H1 (cell line): ENCODE measurements around the gene PPFIA4. TPM values are rescaled to one million over a fixed set of nuclear protein-coding genes. Genes with fewer than 3 reads are reported as not detected.

Source experiments
- CTCF ChIA-PET: fragments of 300-600 bp; sonication (Branson Sonifier 250); formaldehyde crosslinking; loops from one replicate; lab custom pipeline; 2021; ENCODE audit not compliant: partially characterized antibody; lab: Charles Lee
- POLR2A ChIA-PET: fragments of 300-600 bp; sonication (Branson Sonifier 250); formaldehyde crosslinking; loops from one replicate; lab custom pipeline; 2021; ENCODE audit warnings: inconsistent platforms; ENCODE audit not compliant: partially characterized antibody; lab: Charles Lee
- DNase-seq, 2 experiments: peaks; one replicate each; pipeline versions ENCODE4 v3.0.0 to v3.0.0-alpha.2; 2010 to 2022; ENCODE audit warnings: low spot score in 2 of 2, low read depth in 1 of 2, mixed read lengths in 1 of 2
- FAIRE-seq: peaks from 2 replicates; lab custom pipeline; 2011; peaks lifted over from hg19 to GRCh38; lab: Jason Lieb, UNC
- H2AFZ ChIP-seq: 2 replicates; pipeline ENCODE4 v1.8.1; 2012; ENCODE audit warnings: low read length, inconsistent platforms
- H2AK5ac ChIP-seq: 2 replicates; pipeline ENCODE4 v1.6.1; 2013; ENCODE audit warnings: low read depth, low read length
- H2BK120ac ChIP-seq: replicated peaks from 2 replicates; pipeline ENCODE3; 2013; ENCODE audit warnings: low read depth, low read length, inconsistent platforms
- H2BK12ac ChIP-seq: 2 replicates; pipeline ENCODE4 v1.6.1; 2013; ENCODE audit warnings: low read depth, low read length
- H2BK15ac ChIP-seq: 2 replicates; pipeline ENCODE4 v1.6.1; 2013; ENCODE audit warnings: low read length
- H2BK20ac ChIP-seq: 2 replicates; pipeline ENCODE4 v1.6.1; 2013; ENCODE audit warnings: low read length
- H2BK5ac ChIP-seq: 2 replicates; pipeline ENCODE4 v1.6.1; 2013; ENCODE audit warnings: low read depth, low read length
- H3K14ac ChIP-seq: 2 replicates; pipeline ENCODE4 v1.6.1; 2013; ENCODE audit warnings: inconsistent platforms; ENCODE audit not compliant: insufficient read length
- H3K18ac ChIP-seq: 2 replicates; pipeline ENCODE4 v1.6.1; 2013; ENCODE audit warnings: low read length; ENCODE audit errors: extremely low read depth
- H3K23ac ChIP-seq: 2 replicates; pipeline ENCODE4 v1.6.1; 2013; ENCODE audit warnings: inconsistent platforms; ENCODE audit not compliant: insufficient read length
- H3K23me2 ChIP-seq: 2 replicates; pipeline ENCODE4 v1.6.1; 2013; ENCODE audit warnings: low read depth, low read length
- H3K27ac ChIP-seq: 2 replicates; pipeline ENCODE4 v1.6.1; 2011; ENCODE audit warnings: low read depth, low read length, inconsistent platforms
- H3K27me3 ChIP-seq, 4 experiments: replicated peaks in 1 of 4; 1 replicate in 1 of 4; 2 replicates in 3 of 4; pipeline versions ENCODE4 v1.6.1 to v1.8.1; 2011 to 2013; ENCODE audit warnings: low read length in 3 of 4, mild to moderate bottlenecking in 3 of 4, inconsistent platforms in 2 of 4, mixed read lengths in 2 of 4, moderate library complexity in 1 of 4; ENCODE audit not compliant: control insufficient read depth in 3 of 4, insufficient read depth in 3 of 4; ENCODE audit errors: extremely low read depth in 1 of 4
- H3K36me3 ChIP-seq, 4 experiments: 2 replicates each; pipeline versions ENCODE4 v1.6.1 to v1.8.1; 2011 to 2013; ENCODE audit warnings: mild to moderate bottlenecking in 4 of 4, low read length in 3 of 4, moderate library complexity in 2 of 4, control low read depth in 1 of 4, inconsistent platforms in 1 of 4; ENCODE audit not compliant: insufficient read depth in 4 of 4, control insufficient read depth in 2 of 4
- H3K4ac ChIP-seq: replicated peaks from 2 replicates; pipeline ENCODE3; 2013; ENCODE audit warnings: low read length, low read depth, mixed read lengths, inconsistent platforms; ENCODE audit not compliant: insufficient read length
- H3K4me1 ChIP-seq, 4 experiments: replicated peaks in 1 of 4; 1 replicate in 1 of 4; 2 replicates in 3 of 4; pipeline versions ENCODE4 v1.6.1 to v1.8.1; 2011 to 2013; ENCODE audit warnings: low read length in 3 of 4, inconsistent platforms in 2 of 4, mixed read lengths in 1 of 4; ENCODE audit not compliant: insufficient read depth in 4 of 4, control insufficient read depth in 3 of 4
- H3K4me2 ChIP-seq, 2 experiments: 2 replicates each; pipeline versions ENCODE4 v1.6.1 to v1.8.1; 2011 to 2013; ENCODE audit warnings: low read depth in 2 of 2, low read length in 2 of 2, control low read depth in 1 of 2, inconsistent platforms in 1 of 2, mild to moderate bottlenecking in 1 of 2; ENCODE audit not compliant: insufficient read depth in 1 of 2
- H3K4me3 ChIP-seq, 4 experiments: fragments of 200-600, 300-600 bp in 1 of 4; sonication (generic), shearing (Covaris generic), sonication (Bioruptor Twin) in 1 of 4; 2 replicates each; pipeline versions ENCODE4 v1.5.1 to v1.8.1; 2011 to 2016; ENCODE audit warnings: low read length in 4 of 4, low read depth in 3 of 4, control low read depth in 2 of 4, inconsistent platforms in 2 of 4, mild to moderate bottlenecking in 2 of 4, mixed read lengths in 1 of 4, moderate library complexity in 1 of 4; ENCODE audit not compliant: insufficient read depth in 2 of 4; ENCODE audit errors: extremely low read depth in 1 of 4
- H3K56ac ChIP-seq: replicated peaks from 2 replicates; pipeline ENCODE3; 2013; ENCODE audit warnings: low read depth, mild to moderate bottlenecking, mixed read lengths, low read length, inconsistent platforms; ENCODE audit not compliant: insufficient read length
- H3K79me1 ChIP-seq: 2 replicates; pipeline ENCODE4 v1.6.1; 2013; ENCODE audit warnings: low read depth, low read length, control low read depth
- H3K79me2 ChIP-seq, 2 experiments: 2 replicates each; pipeline versions ENCODE4 v1.6.1 to v1.8.1; 2012 to 2013; ENCODE audit warnings: low read length in 2 of 2, mild to moderate bottlenecking in 2 of 2, inconsistent platforms in 1 of 2; ENCODE audit not compliant: insufficient read depth in 2 of 2, control insufficient read depth in 1 of 2
- H3K9ac ChIP-seq, 4 experiments: replicated peaks in 1 of 4; 1 replicate in 1 of 4; 2 replicates in 3 of 4; pipeline versions ENCODE4 v1.6.1 to v1.8.1; 2011 to 2013; ENCODE audit warnings: low read depth in 3 of 4, low read length in 3 of 4, control low read depth in 2 of 4, mild to moderate bottlenecking in 2 of 4, moderate library complexity in 2 of 4, inconsistent platforms in 1 of 4; ENCODE audit errors: extremely low read depth in 1 of 4
- H3K9me3 ChIP-seq, 2 experiments: 2 replicates each; pipeline versions ENCODE4 v1.6.1 to v1.8.1; 2012 to 2013; ENCODE audit warnings: mild to moderate bottlenecking in 2 of 2, moderate library complexity in 2 of 2, control low read depth in 1 of 2, inconsistent platforms in 1 of 2, low read depth in 1 of 2, low read length in 1 of 2, mixed read lengths in 1 of 2; ENCODE audit not compliant: insufficient read depth in 2 of 2
- H4K20me1 ChIP-seq, 2 experiments: replicated peaks in 1 of 2; 2 replicates each; pipeline versions ENCODE3 to v1.8.1; 2011 to 2013; ENCODE audit warnings: inconsistent platforms in 2 of 2, low read length in 2 of 2, mild to moderate bottlenecking in 1 of 2; ENCODE audit not compliant: insufficient read depth in 2 of 2, control insufficient read depth in 1 of 2
- H4K5ac ChIP-seq: 2 replicates; pipeline ENCODE4 v1.6.1; 2013; ENCODE audit warnings: low read length, low read depth, mixed read lengths, inconsistent platforms; ENCODE audit not compliant: insufficient read length
- H4K8ac ChIP-seq: 2 replicates; pipeline ENCODE4 v1.8.0; 2013; ENCODE audit warnings: mild to moderate bottlenecking, moderate library complexity, low read length, inconsistent platforms; ENCODE audit not compliant: insufficient read depth; ENCODE audit errors: extremely low read depth
- H4K91ac ChIP-seq: replicated peaks from 2 replicates; pipeline ENCODE3; 2013; ENCODE audit warnings: low read length, mixed read lengths, inconsistent platforms; ENCODE audit not compliant: insufficient read length
- ASH2L ChIP-seq: fragments of 200-600, 300-600 bp; sonication (generic); IDR thresholded peaks from one replicate; pipeline ENCODE4 v1.7.1; 2017; ENCODE audit warnings: low read length
- BACH1 ChIP-seq: IDR thresholded peaks from 2 replicates; pipeline ENCODE4 v1.6.1; 2012; ENCODE audit warnings: low read length, improper control_type of control experiment
- CHD2 ChIP-seq: IDR thresholded peaks from 2 replicates; pipeline ENCODE4 v1.6.1; 2012; ENCODE audit warnings: low read length, improper control_type of control experiment
- CTBP2 ChIP-seq: IDR thresholded peaks from 2 replicates; pipeline ENCODE4 v1.7.0; 2011; ENCODE audit warnings: borderline replicate concordance, mild to moderate bottlenecking, moderate library complexity, mixed read lengths, low read length; ENCODE audit not compliant: insufficient read depth, insufficient read length
- KDM5A ChIP-seq: fragments of 200-600 bp; IDR thresholded peaks from 2 replicates; pipeline ENCODE4 v1.7.1; 2012; ENCODE audit warnings: mild to moderate bottlenecking, low read length, inconsistent platforms, mixed read lengths
- RXRA ChIP-seq: IDR thresholded peaks from 2 replicates; pipeline ENCODE4 v1.6.1; 2011; ENCODE audit warnings: low read depth, mild to moderate bottlenecking, low read length, moderate library complexity; ENCODE audit not compliant: insufficient read depth
- SIN3A ChIP-seq, 2 experiments: IDR thresholded peaks in 1 of 2; conservative IDR thresholded peaks in 1 of 2; 2 replicates each; pipeline ENCODE4 v1.6.1; 2011 to 2012; ENCODE audit warnings: low read length in 2 of 2, improper control_type of control experiment in 1 of 2, low read depth in 1 of 2, mild to moderate bottlenecking in 1 of 2
- SIRT6 ChIP-seq: IDR thresholded peaks from one replicate; pipeline ENCODE4 v1.7.1; 2012; ENCODE audit warnings: low read length, inconsistent platforms
- SRF ChIP-seq: IDR thresholded peaks from 2 replicates; pipeline ENCODE4 v1.6.1; 2011; ENCODE audit warnings: mild to moderate bottlenecking, low read depth, low read length, moderate library complexity
- TAF7 ChIP-seq: optimal IDR thresholded peaks from 2 replicates; pipeline ENCODE3; 2011; ENCODE audit warnings: low read depth, mild to moderate bottlenecking, inconsistent platforms, low read length, moderate library complexity, borderline replicate concordance
- USF2 ChIP-seq: IDR thresholded peaks from 2 replicates; pipeline ENCODE4 v1.6.1; 2011; ENCODE audit warnings: low read length, improper control_type of control experiment
- WGBS, 2 experiments: shearing (Covaris generic) in 1 of 2; methylation state at CpG; one replicate each; pipeline versions ENCODE4 v1.1.6 to v1.1.7; 2013 to 2015; ENCODE audit warnings: low lambda C conversion rate in 2 of 2, mixed read lengths in 2 of 2, inconsistent platforms in 1 of 2, low coverage in 1 of 2, missing lambda C conversion rate in 1 of 2; ENCODE audit not compliant: insufficient replicate concordance in 2 of 2, insufficient coverage in 1 of 2, insufficient read length in 1 of 2; ENCODE audit errors: extremely low coverage in 1 of 2, missing lambda C conversion rate in 1 of 2; 5-methylcytosine and 5-hydroxymethylcytosine counted together
- polyA plus RNA-seq, 7 experiments: library from polyadenylated mRNA; depleted of rRNA in 3 of 7; stranded (reverse) in 5 of 7; unstranded in 2 of 7; fragments of >200 nt in 5 of 7; fragments of 200-250 nt in 2 of 7; gene quantifications; 1 replicate in 5 of 7; 2 replicates in 1 of 7; 4 replicates in 1 of 7; pipeline versions ENCODE4 v1.2.1 to v1.2.3, GENCODE V29; 2011 to 2013; ENCODE audit warnings: missing spikeins in 2 of 7, mixed read lengths in 2 of 7
- total RNA-seq: library from RNA; stranded (reverse); fragmentation: NEBNext Ultra II Directional; extraction: Animal tissue kit (Norgen Biotek cat#: 25700); gene quantifications from 2 replicates; pipeline ENCODE4 v1.2.1, GENCODE V29; 2021
- TF ChIP-seq, protein P1 (sequence below): IDR thresholded peaks from 2 replicates; pipeline ENCODE4 v1.6.1; 2012; ENCODE audit warnings: inconsistent platforms

Gene PPFIA4
- total and polyA plus RNA-seq, 2 of the 8 experiments (the other 6 are each of a cell fraction or from before 2014, with no cell fraction given): 9.0 to 9.9 TPM

GRCh38 chr1:203077956-203078355 lies 51.7 kb downstream of the PPFIA4 start:
- peaks cover 6% of the 10 kb centered on the region; the same call in 1 of the 2 replicates for H3K23me2 ChIP-seq
- no peak overlapping the region for H2BK15ac ChIP-seq
- WGBS, 2 experiments: 90% methylated on average over 2 of the region's 2 CpGs; no CpG with 5 or more reads in 1 of the 2 experiments
- no peaks in the 10 kb centered on the region for H3K36me3 ChIP-seq
- H4K8ac ChIP-seq: no peak overlapping the region
- POLR2A ChIA-PET: interaction anchor here (0.6 kb wide), 1 partner anchor 32 kb away, joined by 4 read pairs; no protein-coding TSS in a partner anchor
- no peaks in the 10 kb centered on the region for H3K79me2 ChIP-seq
- no peaks in the 10 kb centered on the region for H3K9me3 ChIP-seq
- no peak overlapping the region for H4K91ac ChIP-seq
- H2AFZ ChIP-seq: no peak overlapping the region
- FAIRE-seq: no peak
- H3K18ac ChIP-seq: no peak overlapping the region
- no peak overlapping the region for H4K5ac ChIP-seq
- H3K27me3 ChIP-seq: peaks cover 3 to 32% (median 31%) of the 10 kb centered on the region in 4 experiments
- H4K20me1 ChIP-seq: peaks cover 0 to 5% of the 10 kb centered on the region in 2 experiments
- no peaks in the 10 kb centered on the region; the same call in 1 of the 2 replicates for H3K79me1 ChIP-seq
- peaks cover 11 to 21% (median 15%) of the 10 kb centered on the region in 4 experiments for H3K4me1 ChIP-seq
- no peak overlapping the region for H3K4ac ChIP-seq
- H3K4me2 ChIP-seq: no peak overlapping the region
- DNase-seq: no peak
- no peak overlapping the region for H2BK5ac ChIP-seq
- no peak overlapping the region for H2BK12ac ChIP-seq
- no peak overlapping the region for H3K56ac ChIP-seq
- no peak overlapping the region for H2BK120ac ChIP-seq
- no peak overlapping the region for H3K4me3 ChIP-seq
- no peak overlapping the region for H3K23ac ChIP-seq
- H2BK20ac ChIP-seq: no peak overlapping the region
- H3K14ac ChIP-seq: no peak overlapping the region
- CTCF ChIA-PET: interaction anchor here (0.6 to 16.4 kb wide), 12 partner anchors 8 to 191 kb away, joined by 3 to 275 read pairs (median 10); partner anchors contain the start of genes ADORA1 and MYOG
- no peak overlapping the region; a peak in 1 of 7 replicates for H3K9ac ChIP-seq
- H2AK5ac ChIP-seq: no peak overlapping the region
- TF ChIP-seq CTBP2 (no peak), SIRT6 (no peak), KDM5A (no peak), SIN3A (conservative IDR thresholded peaks at IDR 0.05 in 1 of 2, IDR thresholded peaks at IDR 0.05 in 1 of 2; ENCODE audit: low read depth in 1 of 2, low read length in 2 of 2) (no peak), TAF7 (no peak), CHD2 (no peak), BACH1 (no peak), ASH2L (no peak), USF2 (no peak), SRF (no peak), RXRA (no peak)
- TF ChIP-seq, protein P1, sequence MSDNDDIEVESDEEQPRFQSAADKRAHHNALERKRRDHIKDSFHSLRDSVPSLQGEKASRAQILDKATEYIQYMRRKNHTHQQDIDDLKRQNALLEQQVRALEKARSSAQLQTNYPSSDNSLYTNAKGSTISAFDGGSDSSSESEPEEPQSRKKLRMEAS: no peak
- no peak overlapping the region for H3K27ac ChIP-seq
